ENCODE data around the gene DPP7.

GRCh38 chr9:137110911-137111787 lies 3.4 kb downstream of the DPP7 start:
- TF ChIP-seq CTCF (conservative IDR thresholded peaks at IDR 0.05; ENCODE audit: low read length): no peak
- no peak for TF ChIP-seq EZH2phosphoT487 (IDR thresholded peaks at IDR 0.05; ENCODE audit: borderline replicate concordance)

Measured in Loucy (cell line).